Effector CD8-positive, alpha-beta T cell (primary cell): ENCODE results near the gene KLF5.
"Not testable (repeated sequence)": the region's sequence is repeated elsewhere in the genome, so short reads cannot be mapped to it uniquely, and the experiment has no call there.

Experiments used
- DNase-seq: peaks from one replicate; lab custom pipeline; 2025; lab: John Stamatoyannopoulos, UW
- total RNA-seq, 4 experiments: gene quantifications; one replicate each; lab custom pipeline; 2026; lab: John Stamatoyannopoulos, UW

The KLF5 gene
- total RNA-seq, result 0.91 to 5.6 (median 2.1) reads per million in 4 experiments

DNA sequence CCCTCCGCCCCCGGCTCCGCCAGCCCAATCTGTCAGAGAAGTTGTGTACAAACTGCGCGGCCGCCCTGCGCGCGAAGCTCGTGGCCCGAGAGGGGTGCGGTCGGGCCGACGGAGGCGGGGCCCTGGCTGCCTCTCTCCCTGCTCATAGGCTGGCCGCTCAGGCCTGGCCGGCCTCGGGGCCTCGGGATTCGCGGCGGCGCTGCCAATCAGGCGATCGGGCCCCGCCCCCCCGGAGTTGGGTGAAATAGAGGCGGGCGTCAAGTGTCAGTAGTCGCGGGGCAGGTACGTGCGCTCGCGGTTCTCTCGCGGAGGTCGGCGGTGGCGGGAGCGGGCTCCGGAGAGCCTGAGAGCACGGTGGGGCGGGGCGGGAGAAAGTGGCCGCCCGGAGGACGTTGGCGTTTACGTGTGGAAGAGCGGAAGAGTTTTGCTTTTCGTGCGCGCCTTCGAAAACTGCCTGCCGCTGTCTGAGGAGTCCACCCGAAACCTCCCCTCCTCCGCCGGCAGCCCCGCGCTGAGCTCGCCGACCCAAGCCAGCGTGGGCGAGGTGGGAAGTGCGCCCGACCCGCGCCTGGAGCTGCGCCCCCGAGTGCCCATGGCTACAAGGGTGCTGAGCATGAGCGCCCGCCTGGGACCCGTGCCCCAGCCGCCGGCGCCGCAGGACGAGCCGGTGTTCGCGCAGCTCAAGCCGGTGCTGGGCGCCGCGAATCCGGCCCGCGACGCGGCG is at the start of gene KLF5:
Gene KLF5 (plus strand): TSS at position 270 of the 724 bp plus-strand sequence. CDS start 323 bp downstream, at position 593.
- DNase-seq, result peak; percentile 86

DNA sequence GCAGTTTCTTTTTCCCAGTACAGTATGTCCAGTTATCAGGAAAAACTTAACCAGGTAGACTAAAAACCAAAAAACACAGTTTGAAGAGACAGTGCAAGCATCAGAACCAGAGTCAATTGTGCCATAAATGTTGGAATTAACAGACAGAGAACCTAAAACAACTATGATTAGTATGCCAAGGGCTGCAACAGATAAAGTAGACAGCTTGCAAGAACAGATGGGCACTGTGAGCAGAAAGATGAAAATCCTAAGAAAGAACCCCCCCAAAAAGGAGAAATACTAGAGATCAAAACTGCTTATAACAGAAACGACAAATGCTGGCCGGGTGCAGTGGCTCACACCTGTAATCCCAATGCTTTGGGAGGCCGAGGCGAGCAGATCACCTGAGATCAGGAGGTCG is 47.1 kb upstream of the KLF5 start:
- DNase-seq, result no peak

DNA sequence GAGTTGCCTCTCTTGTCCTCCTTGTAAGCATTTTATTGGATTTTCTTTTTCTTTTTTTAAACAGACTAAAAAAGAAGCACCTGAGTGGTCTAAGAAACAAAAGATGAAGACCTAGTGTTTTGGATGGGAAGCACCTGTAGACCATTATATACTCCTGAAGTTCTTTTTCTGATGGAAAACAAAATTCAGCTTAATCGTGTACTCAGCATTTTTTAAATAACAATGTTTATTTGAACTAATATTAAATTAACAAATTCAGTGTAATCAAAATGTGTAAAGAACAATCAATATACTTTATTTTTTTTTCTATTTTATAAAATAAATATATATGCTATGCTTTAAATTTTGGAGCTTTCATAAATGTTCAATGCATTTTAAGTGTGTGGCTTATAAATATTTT is 43.0 kb upstream of the KLF5 start:
- no peak for DNase-seq

DNA sequence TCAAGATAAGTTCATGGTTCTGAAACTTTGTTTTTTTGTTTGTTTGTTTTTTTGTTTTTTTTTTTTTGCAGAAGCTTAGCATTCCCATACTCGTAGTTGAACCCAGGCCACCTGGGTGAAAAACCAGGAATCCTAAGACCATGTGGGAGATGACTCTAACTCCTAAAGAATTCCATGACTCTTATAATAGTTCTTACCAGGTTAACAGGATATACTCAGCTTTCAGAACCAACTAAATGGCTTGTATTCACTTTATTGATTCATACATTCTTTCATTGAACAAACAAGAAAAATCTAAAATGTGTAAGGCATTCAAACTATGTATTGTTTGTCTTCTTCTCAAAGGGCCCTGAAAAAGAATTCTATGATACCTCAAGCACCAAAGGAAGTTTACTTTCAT is 40.5 kb upstream of the KLF5 start:
- DNase-seq, result no peak

DNA sequence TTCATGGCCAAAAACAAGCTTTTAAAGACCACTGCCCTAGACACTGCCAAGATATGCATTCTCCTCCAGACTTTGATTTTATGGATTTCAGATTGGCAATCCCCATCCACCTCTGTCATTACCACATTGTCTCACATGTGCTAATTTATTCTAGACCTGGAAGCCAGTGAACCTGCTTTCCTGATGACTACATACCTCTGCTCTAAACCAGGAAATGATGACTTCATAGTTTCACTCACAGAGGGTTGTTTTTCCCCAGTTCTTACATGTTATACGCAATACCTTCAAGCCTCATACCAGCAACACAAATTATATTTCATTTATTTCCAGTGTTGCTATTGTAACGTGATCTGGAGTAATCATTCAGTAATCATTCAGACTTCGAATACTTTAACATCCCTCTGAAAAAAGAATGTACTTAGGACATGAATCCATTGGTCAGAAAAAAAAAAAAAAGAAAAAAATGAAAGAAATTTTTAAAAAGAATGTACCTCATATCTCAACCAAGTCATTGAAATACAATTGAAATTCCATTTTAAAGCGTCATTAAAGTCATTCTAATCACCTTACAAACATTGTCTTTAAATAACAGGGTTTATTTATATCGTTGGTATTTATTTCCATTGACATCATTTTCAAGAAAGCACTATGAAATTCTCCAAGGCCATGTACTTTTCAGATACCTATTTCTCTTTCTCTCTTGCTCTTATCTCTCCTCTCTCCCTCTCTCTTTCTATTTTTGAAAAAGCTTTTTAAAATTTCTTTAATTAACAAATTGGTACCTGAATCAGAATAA is 33.4 kb upstream of the KLF5 start:
- DNase-seq, result no peak

DNA sequence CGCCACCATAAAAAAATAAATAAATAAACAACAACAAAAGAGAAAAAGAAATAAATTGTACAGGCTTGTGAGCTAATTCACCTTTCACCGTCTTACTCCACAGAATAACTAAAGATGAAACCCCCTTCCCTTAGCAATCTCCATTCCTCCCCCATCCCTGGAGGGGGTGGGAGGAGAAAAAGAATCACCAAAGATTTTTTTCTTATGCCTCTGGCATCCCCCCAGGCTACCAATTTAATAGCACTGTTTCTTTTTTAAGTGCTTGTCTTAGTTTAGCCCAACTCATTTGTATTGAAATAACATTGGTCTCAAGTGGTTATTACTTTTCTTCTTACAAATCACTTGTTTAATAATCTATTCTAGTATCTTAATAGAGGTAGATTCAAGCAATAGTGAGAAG is 23.9 kb upstream of the KLF5 start:
- DNase-seq, result no peak

DNA sequence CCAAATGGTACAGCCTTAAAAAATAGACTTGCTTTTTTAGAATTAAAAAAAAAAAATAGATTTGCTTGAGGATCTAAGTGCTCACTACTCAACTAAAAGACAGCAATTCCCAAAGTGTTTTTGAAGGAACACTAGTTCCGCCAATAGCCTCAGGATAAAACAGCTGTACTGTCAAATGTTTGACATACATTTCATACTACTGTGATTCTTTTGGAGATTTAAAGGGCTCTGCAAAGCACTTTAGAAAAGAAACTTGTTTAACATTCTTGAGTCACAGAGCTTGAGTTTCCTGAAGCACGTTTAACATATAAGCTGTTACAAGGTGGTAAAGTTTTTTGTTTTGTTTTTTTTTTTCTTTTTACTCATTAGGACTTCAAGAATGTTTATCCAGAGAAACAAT is 23.1 kb upstream of the KLF5 start:
- DNase-seq, result no peak

DNA sequence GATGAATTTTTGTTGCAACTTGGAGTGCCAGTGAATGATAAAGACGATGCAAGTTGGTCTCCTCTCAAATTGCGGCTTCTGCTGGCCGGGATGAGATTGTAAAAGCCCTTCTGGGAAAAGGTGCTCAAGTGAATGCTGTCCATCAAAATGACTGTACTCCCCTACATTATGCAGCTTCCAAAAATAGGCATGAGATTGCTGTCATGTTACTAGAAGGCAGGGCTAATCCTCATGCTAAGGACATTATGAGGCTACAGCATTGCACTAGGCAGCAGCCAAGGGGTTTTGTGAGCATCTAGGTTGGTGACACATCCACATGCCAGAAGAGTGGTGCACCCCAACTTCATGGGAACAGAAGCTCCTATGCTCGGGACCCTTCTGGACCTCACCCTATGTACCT is 22.2 kb upstream of the KLF5 start:
- no peak for DNase-seq

DNA sequence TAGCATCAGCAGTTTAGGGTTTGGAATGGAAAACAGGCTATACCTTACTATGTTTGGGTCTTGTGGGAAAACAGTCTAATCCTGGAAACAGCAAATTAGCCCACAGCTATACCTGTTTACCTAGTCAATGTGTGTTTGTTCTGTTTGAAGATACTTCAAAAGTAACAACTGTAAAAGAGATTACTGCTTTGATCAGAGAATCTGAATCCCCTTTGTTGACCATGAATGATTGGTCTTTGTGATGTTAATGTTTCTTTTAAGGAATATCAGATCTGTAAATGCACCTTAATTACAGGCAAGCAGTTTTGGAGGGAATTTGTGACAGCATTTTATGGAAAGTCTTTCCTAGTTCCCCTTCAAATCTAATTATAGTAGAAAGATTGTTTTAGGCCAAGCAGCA is 20.7 kb upstream of the KLF5 start:
- DNase-seq, result no peak

DNA sequence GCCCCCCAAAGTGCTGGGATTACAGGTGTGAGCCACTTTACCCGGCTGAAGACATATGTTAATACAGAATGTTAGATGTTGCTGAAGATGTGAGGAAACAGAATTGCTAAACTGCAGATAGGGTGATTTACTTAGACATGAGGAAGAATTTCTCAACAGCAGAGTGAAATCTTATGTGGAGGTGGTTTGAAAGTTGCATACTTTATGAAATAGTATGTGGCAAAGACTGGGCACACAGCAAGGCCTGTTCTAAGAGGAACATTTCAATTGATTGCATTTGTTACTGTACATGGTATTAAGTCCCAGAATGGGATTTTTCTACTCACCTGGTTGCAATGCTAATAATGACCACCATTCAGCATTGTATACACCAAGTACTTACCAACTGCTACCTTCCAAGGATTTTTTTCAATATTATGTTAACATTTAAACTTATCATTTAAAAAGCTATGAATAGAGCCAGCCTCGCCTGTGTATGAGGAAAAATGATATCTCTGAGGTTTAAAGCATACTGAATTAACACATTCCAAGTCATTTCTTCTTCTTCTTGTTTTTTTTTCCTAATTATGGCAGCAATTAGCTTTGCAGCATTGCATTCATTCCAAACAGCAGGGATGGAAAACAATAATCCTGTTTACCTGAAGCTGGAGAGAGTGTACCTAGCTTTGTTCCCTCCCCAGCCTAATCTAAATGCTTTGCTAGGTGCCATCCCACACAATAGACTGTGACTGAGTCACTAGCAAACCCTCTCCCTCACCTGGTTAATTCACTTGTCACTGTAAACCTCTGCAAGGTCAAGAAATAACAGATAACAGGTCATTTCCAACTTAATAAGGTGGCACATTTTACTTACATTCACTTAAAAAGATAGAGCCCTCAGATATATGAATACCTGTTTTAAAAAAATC is 19.4 kb upstream of the KLF5 start:
- no peak for DNase-seq

DNA sequence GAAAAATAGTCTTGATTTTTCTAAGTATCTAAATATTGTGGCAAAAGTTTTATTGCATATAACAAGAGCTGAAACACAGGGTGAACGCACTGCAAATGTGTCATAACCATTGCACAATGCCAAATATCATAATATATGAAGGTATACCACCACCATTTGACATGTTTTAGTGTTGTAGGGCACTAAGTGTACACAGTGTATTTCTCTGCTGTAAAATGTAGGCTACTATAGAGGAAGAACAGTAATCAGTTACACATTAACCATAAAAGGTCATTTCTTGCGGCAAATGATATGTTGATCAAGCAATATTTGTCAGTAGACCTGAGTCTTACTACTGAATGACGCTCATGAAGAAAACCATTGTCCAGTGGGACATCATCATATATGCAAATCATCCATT is 18.3 kb upstream of the KLF5 start:
- no peak for DNase-seq

DNA sequence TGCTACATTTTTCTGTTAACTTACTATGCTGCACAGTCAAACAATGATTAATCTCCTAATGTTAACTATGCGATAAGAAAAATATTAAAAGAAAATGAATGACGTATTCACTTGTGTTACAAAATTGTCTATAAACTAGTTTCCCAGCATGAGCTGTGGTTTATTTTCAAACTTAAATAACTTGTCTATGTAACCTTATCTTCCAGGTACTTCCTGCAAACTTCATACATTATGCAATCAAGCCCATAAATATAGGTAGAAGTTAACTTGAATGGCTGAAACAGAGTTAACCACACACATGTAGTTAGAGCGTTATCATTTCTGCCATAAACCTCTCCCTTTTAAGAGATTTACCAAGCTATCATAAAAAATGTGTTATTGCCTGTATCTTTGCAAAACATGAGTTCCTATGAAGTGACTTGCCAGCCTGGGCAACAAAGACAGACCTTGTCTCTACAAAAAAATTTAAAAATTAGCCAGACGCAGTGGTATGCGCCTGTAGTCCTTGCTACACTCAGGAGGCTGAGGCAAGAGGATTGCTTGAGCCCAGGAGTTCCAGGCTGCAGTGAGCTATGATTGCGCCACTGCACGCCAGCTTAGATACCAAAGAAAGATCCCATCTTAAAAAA is 17.7 kb upstream of the KLF5 start:
- no peak for DNase-seq

DNA sequence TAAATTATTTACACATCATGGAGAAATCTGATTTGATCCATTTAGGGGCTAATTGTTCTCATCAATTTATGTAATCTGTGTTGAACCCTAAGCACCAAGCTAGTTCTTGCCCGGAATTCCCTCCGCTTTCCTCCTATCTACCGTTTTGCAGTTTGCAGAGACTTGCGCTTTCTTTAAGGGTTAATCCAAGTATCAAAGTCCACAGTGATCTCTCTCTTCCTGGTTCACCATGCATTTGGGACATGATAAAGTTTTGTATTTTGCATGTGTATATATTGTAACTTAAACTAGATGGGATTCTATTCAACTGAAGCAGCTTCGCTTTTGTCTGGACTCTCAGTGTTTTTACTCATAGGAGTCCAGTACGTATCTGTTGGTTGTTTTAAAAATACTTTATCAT is 13.8 kb upstream of the KLF5 start:
- DNase-seq, result no peak

DNA sequence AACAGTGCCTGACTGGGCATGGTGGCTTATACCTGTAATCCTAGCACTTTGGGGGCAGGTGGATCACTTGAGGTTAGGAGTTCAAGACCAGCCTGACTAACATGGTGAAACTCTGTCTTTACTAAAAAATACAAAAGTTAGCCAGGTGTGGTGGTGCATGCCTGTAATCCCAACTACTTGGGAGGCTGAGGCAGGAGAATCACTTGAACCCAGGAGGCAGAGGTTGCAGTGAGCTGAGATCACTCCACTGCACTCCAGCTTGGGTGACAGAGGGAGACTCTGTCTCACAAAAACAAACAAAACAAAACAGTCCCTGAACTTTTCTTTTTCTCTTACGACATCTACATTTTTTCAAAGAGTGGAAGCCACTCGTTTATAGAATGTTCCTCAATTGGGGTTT is 10.2 kb upstream of the KLF5 start:
- not testable (repeated sequence) for DNase-seq

DNA sequence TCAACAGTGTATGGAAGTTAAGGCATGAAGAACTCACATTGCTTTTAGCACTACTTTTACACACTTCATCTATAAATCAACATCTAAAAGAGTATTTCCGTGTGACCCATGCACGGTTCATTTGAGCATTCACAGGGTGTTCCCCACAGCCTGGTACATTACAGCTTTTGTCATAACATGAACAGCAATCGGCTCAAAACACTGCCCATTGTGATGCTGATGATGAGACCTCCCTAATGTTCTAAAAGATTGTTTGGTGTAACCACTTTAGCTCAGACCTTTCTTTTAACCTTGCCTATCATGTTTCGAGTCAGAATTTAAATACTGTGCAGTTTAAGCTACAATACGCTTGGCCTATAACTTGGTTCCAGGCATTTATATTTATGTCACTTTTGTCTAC is 4.1 kb upstream of the KLF5 start:
- no peak for DNase-seq

DNA sequence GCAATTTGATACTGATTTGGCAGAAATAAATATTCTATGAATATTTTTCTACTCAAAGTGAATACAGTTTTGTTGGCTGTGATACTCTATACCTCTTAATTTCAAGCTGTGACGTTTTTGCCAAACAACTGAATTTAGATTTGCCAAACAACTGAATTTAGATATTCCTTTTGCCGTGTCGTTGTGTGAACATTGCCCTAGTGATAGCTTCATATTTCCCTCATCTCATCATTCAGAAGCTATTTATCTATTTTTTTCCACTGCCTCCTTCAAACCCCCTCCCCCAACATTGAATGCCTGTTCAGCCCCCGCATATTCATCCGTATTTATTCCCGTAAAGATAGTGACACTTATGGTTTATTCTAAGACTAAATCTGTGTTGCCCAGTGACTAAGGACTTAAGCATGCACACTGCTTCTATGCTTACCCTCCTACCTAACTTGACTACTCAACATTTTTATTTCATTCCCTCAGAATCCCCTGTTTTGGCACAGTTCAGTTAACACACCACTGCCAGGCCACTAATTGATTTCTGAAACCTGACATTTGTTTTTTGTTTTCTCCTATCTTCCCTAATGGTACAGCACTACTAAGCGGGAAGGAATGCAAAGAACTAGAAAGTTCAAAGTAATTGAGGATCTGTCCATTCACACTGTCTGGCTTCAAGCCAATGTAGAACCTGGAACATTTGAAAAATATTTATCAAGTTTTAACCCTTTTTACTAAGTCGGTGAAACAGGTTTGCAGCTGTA is 2.8 kb upstream of the KLF5 start:
- no peak for DNase-seq

DNA sequence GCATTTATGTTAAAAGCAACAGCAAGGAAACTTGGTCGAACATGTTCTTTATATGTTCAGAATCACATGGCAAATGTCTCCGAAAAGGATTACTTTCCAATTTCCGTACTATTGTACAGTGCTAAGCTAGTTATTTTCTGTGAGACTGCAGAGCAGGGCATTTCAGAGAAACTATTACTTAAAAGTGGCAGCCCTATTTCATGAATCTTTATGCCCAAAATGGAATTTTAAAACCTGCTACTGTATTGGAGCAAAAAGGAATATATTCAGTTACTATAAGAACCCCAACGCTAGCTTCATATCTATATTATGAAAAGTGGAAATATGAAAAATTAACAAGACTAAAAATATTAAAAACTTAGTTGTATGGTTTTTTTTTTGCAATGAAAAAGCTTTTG is 2.2 kb upstream of the KLF5 start:
- no peak for DNase-seq

DNA sequence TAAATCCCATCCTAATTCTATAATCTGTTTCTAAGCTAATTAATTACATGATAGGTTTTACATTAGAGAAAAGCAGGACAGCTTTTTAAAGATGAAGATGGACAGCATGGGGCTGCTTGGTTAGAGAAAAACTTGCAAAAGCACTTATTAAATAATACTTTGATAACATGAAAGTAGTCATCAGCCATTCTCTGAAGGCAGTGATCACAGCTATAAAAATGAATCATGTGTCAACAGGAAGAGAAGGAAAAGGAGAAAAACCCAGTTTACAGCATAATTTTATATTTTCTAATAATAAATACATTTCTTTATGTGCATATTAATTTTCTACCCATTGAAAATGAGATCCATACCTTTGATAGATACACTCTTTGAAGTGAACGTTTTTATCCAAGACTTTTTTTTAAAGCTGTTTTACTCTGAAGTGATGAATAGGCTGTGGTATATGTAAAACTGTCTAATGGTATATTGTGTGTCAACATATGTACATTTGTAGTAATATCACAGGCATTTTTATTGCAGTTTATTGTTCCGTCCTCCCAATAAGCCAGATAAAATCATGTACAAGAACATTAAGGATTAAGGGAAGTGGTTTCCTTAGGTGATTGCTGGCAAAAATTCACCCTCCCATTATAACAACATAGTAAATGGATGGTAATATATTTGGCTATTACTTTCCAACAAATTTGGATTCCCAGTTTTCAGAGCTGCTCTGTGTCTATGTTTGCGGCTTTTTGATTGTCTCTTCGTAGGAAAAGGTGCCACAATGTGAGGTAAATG is 1.3 kb upstream of the KLF5 start:
- no peak for DNase-seq

DNA sequence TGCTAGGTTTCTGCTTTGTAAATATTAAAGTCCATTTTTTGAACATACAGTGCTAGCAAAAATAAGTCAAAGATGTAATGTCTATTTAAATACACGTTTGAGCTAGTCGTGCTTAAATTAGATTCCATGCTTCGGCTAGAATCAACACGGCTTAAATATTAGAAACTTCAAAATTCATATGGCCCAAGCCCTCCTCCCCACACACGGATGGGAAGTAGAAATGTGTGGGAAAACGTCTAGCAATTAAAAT is 816 bp upstream of the KLF5 start:
- no peak for DNase-seq

DNA sequence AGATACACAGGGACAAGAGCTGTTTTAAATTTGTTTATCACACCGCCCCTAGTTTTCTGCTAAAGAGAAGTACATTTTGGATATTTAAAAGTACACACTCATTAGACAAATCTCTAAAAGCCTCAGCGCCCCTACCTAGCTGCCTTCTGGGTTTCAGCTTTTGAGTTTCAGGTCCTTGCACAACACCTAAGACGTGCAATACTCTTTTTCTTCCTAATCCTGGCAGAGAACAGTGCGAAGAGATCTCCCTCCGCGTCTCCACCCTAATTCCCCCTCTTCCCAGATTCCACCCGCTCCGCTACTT is 421 bp upstream of the KLF5 start:
- DNase-seq, result no peak
